NCI-H748 (cell line): ENCODE results near the gene MLANA.
"Not testable (repeated sequence)": the region's sequence is repeated elsewhere in the genome, so short reads cannot be mapped to it uniquely, and the experiment has no call there.

ENCODE experiments used
- DNase-seq: peaks from one replicate; lab custom pipeline; 2025; ENCODE audit not compliant: unreplicated experiment; lab: John Stamatoyannopoulos, UW

The MLANA gene

GRCh38 chr9:5869315-5870019 lies 21.2 kb upstream of the MLANA start:
- DNase-seq = peak; percentile 25

GRCh38 chr9:5870020-5870339 lies 20.7 kb upstream of the MLANA start:
- DNase-seq = no peak

- peak; percentile 7 for DNase-seq
These were observed 20.0 kb upstream of the MLANA start for GRCh38 chr9:5870691-5871090.

- DNase-seq = no peak
These were observed 18.9 kb upstream of the MLANA start for GRCh38 chr9:5871785-5872184.

- DNase-seq = no peak
These were observed 18.2 kb upstream of the MLANA start for GRCh38 chr9:5872511-5872910.

- no peak for DNase-seq
These were observed 17.2 kb upstream of the MLANA start for GRCh38 chr9:5873439-5873838.

GRCh38 chr9:5874048-5874447 lies 16.6 kb upstream of the MLANA start:
- DNase-seq = no peak

GRCh38 chr9:5876026-5876425 lies 14.7 kb upstream of the MLANA start:
- no peak for DNase-seq

- DNase-seq = no peak
These were observed 14.0 kb upstream of the MLANA start for GRCh38 chr9:5876711-5877110.

- DNase-seq = no peak
These were observed 11.1 kb upstream of the MLANA start for GRCh38 chr9:5879419-5880181.

- not testable (repeated sequence) for DNase-seq
These were observed 8.3 kb upstream of the MLANA start for GRCh38 chr9:5882244-5883012.

- no peak for DNase-seq
These were observed 6.5 kb upstream of the MLANA start for GRCh38 chr9:5884191-5884590.

GRCh38 chr9:5886114-5886939 lies 4.4 kb upstream of the MLANA start:
- peak; percentile 75 for DNase-seq

- DNase-seq = peak; percentile 31
These were observed 1.9 kb downstream of the MLANA start for GRCh38 chr9:5892456-5893133.

GRCh38 chr9:5893134-5893505 lies 2.4 kb downstream of the MLANA start:
- DNase-seq = no peak

- DNase-seq = peak; percentile 71
These were observed 3.0 kb downstream of the MLANA start for GRCh38 chr9:5893591-5894236.

GRCh38 chr9:5894237-5894959 lies 3.7 kb downstream of the MLANA start:
- DNase-seq = no peak

GRCh38 chr9:5895782-5896181 lies 5.1 kb downstream of the MLANA start:
- DNase-seq = no peak

- no peak for DNase-seq
These were observed 6.2 kb downstream of the MLANA start for GRCh38 chr9:5896863-5897262.
